DND-41 (cell line): Measurements from ENCODE around the gene PSMG3.

Experiments used
- ATAC-seq: fragments of 200-7000 bp; cut with Tn5 transposase; 3 replicates; pipeline ENCODE4 v1.9.1; 2021; ENCODE audit warnings: low read depth; ENCODE audit not compliant: insufficient read depth
- DNase-seq: peaks from one replicate; pipeline ENCODE4 v3.0.0-alpha.2; 2020
- H2AFZ ChIP-seq: 2 replicates; pipeline ENCODE4 v1.6.0; 2012; ENCODE audit warnings: low read depth, low read length
- H3K27ac ChIP-seq: 2 replicates; pipeline ENCODE4 v1.5.1; 2012; ENCODE audit warnings: low read length, inconsistent platforms
- H3K27me3 ChIP-seq: fragments of 200-600 bp; sonication (generic); 2 replicates; pipeline ENCODE4 v1.6.0; 2012; ENCODE audit warnings: low read length, mild to moderate bottlenecking, inconsistent platforms; ENCODE audit not compliant: insufficient read depth, poor library complexity
- H3K36me3 ChIP-seq: 2 replicates; pipeline ENCODE4 v1.5.1; 2012; ENCODE audit warnings: low read length, inconsistent platforms; ENCODE audit not compliant: insufficient read depth
- H3K4me1 ChIP-seq: 2 replicates; pipeline ENCODE4 v1.5.1; 2012; ENCODE audit warnings: mild to moderate bottlenecking, low read length; ENCODE audit not compliant: insufficient read depth
- H3K4me2 ChIP-seq: 2 replicates; pipeline ENCODE4 v1.6.0; 2012; ENCODE audit warnings: mild to moderate bottlenecking, moderate library complexity, low read length, inconsistent platforms; ENCODE audit not compliant: insufficient read depth
- H3K4me3 ChIP-seq, 2 experiments: fragments of 200-600 bp in 1 of 2; shearing (Covaris generic) in 1 of 2; 2 replicates each; pipeline ENCODE4 v1.5.1; 2012 to 2016; ENCODE audit warnings: inconsistent platforms in 2 of 2, low read length in 2 of 2, mild to moderate bottlenecking in 2 of 2, low read depth in 1 of 2, moderate library complexity in 1 of 2
- H3K79me2 ChIP-seq: 2 replicates; pipeline ENCODE4 v1.6.0; 2012; ENCODE audit warnings: low read length, inconsistent platforms; ENCODE audit not compliant: insufficient read depth
- H3K9ac ChIP-seq: 2 replicates; pipeline ENCODE4 v1.6.0; 2012; ENCODE audit warnings: low read depth, mild to moderate bottlenecking, inconsistent platforms, low read length, moderate library complexity
- H3K9me3 ChIP-seq: 2 replicates; pipeline ENCODE4 v1.5.1; 2012; ENCODE audit warnings: low read length, moderate library complexity, mild to moderate bottlenecking, inconsistent platforms; ENCODE audit not compliant: insufficient read depth, severe bottlenecking
- H4K20me1 ChIP-seq: 2 replicates; pipeline ENCODE4 v1.6.0; 2012; ENCODE audit warnings: low read length; ENCODE audit not compliant: insufficient read depth
- CTCF ChIP-seq: IDR thresholded peaks from 2 replicates; pipeline ENCODE4 v1.5.1; 2012; ENCODE audit warnings: borderline replicate concordance, low read length, moderate library complexity, mild to moderate bottlenecking; ENCODE audit not compliant: poor library complexity, severe bottlenecking; ENCODE audit errors: extremely low read depth
- EZH2 ChIP-seq: IDR thresholded peaks from 3 replicates; pipeline ENCODE4 v1.6.1; 2012; ENCODE audit warnings: borderline replicate concordance, low read depth, mild to moderate bottlenecking, moderate library complexity, low read length, inconsistent platforms; ENCODE audit not compliant: severe bottlenecking

PSMG3 gene

GRCh38 chr7:1576521-1577253 lies 6.9 kb upstream of the PSMG3 start:
- no peaks in the 10 kb centered on the region for H3K79me2 ChIP-seq
- no peak for ATAC-seq
- peaks cover 17% of the 10 kb centered on the region for H3K4me1 ChIP-seq

GRCh38 chr7:1575809-1576208 lies 6.0 kb upstream of the PSMG3 start:
- ATAC-seq (no peak), DNase-seq (no peak)
- Histone ChIP-seq H2AFZ (no peak overlapping the region), H3K79me2 (peaks cover 5% of the 10 kb centered on the region), H3K4me1 (peaks cover 25% of the 10 kb centered on the region), H3K4me2 (no peak overlapping the region), H4K20me1 (no peaks in the 10 kb centered on the region), H3K36me3 (peaks cover 3% of the 10 kb centered on the region; the same call in 1 of the 2 replicates), H3K27me3 (no peaks in the 10 kb centered on the region), H3K4me3 (no peak overlapping the region), H3K9ac (no peak overlapping the region), H3K9me3 (no peaks in the 10 kb centered on the region), H3K27ac (no peak overlapping the region)
- no peak for TF ChIP-seq EZH2
- TF ChIP-seq CTCF = no peak

More at GRCh38 chr7:1576521-1577253, 6.9 kb upstream of the PSMG3 start:
- Histone ChIP-seq H3K9ac (no peak overlapping the region), H3K27ac (no peak overlapping the region), H3K27me3 (no peaks in the 10 kb centered on the region), H3K36me3 (peaks cover 3% of the 10 kb centered on the region; the same call in 1 of the 2 replicates), H2AFZ (no peak overlapping the region), H4K20me1 (no peaks in the 10 kb centered on the region), H3K4me3 (no peak overlapping the region), H3K4me2 (no peak overlapping the region), H3K9me3 (no peaks in the 10 kb centered on the region)
- DNase-seq = no peak
- no peak for TF ChIP-seq CTCF
- TF ChIP-seq EZH2 = no peak

- no peak for ATAC-seq
- H3K36me3 ChIP-seq = peaks cover 12% of the 10 kb centered on the region
- peaks cover 28% of the 10 kb centered on the region for H3K79me2 ChIP-seq
- H3K27me3 ChIP-seq = no peaks in the 10 kb centered on the region
- no peak overlapping the region for H2AFZ ChIP-seq
- no peaks in the 10 kb centered on the region for H3K9me3 ChIP-seq
- peak overlapping the region; percentile 90; the same call in 1 of the 2 replicates for H3K4me2 ChIP-seq
- no peak overlapping the region for H3K4me3 ChIP-seq
- H4K20me1 ChIP-seq = 0 out of 2 replicates have a peak, but pooled peaks cover 7% of the 10 kb centered on the region
- TF ChIP-seq CTCF = no peak
- TF ChIP-seq EZH2 = no peak
- peaks cover 38% of the 10 kb centered on the region for H3K4me1 ChIP-seq
- H3K27ac ChIP-seq = no peak overlapping the region
- no peak overlapping the region for H3K9ac ChIP-seq
- no peak for DNase-seq
Observed at GRCh38 chr7:1572111-1572822, 2.4 kb upstream of the PSMG3 start.
